ENCODE results near the gene RING1.

GRCh38 chr6:33181141-33181540 is 27.2 kb upstream of the RING1 start:
- TF ChIP-seq CTCF (IDR thresholded peaks at IDR 0.05; ENCODE audit: insufficient read depth, low read length): no peak
- TF ChIP-seq POLR2AphosphoS5 (IDR thresholded peaks at IDR 0.05; ENCODE audit: low read depth): no peak

Measured in HL-60 (cell line).